SKM-1 treated with dmso at 0.1 percent for 144 hours (cell line): ENCODE measurements around the gene UAP1L1.

Source experiments
- DNase-seq: peaks from one replicate; lab custom pipeline; 2025; ENCODE audit not compliant: unreplicated experiment; lab: John Stamatoyannopoulos, UW

Gene UAP1L1

DNA sequence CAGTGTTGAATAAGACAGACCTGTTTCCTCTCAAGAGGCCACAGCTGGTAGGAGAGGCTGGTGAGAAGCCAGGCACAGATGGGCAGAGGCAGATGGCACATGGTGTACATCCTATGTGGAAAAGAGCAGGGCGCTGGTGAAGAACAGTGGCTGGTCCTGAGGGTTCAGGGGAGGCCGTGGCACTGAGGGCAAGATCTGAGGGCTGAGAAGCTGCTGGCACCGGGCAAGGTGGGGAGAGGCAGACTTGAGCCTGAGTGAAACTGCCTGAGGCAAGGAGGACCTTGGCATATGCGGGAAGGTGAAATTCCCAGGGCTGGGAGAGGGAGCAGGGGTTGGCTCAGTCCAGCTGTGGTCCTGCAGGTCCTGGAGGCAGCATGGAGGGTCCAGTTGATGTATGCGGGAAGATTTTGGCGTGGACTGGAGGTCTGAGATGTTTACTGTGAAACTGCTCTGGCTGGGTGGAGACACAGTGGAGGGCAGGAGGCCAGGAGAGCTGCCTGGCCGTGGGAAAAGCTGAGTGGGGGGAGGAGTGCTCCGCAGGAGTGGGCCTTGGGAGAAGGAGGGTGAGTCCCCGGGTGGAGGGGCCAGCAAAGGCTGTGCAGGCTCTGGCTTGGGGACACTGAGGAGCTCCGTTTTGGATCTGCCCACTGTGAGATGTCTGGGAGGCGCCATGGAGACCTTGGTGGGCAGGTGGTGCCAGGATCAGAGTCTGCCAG, 12.1 kb downstream of the UAP1L1 start:
- no peak for DNase-seq

DNA sequence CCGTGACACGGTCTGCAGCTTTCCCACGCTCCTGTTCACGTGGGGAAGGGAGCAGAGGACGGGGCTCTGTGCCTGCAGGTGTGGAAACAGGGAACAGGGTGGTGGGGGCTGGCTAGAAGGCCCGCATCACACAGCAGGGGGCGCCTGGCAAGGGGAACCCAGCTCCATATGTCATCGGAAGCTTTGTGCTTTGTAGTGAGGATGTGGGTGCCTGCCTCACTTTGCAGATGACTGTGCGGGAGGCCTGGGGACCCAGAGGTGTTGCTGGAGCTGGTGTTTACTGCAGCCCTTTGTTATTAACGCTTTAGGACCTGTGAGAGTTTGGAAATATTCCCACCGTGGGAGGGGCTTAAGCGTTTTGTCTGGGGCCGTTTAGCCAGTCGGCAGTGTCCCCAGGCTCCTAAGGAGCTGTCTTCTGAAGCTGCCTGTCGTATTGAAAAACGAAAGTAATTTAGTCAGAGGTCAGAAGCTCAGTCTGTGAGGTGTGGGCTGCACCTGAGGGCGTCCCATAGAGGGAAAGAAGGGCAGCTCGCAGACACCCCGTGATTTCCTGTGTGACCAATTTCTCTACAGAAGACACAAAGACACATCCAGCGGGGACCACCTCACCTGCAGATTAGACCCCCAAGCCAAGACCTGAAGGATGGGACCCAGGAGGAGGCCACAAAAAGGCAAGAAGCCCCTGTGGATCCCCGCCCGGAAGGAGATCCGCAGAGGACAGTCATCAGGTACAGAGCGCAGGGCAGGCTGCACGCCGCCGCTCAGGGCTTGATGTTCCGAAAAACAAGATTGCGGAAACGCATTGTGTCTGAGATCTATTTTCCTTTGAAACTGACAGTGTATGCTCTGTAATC, 18.6 kb downstream of the UAP1L1 start:
- no peak for DNase-seq

DNA sequence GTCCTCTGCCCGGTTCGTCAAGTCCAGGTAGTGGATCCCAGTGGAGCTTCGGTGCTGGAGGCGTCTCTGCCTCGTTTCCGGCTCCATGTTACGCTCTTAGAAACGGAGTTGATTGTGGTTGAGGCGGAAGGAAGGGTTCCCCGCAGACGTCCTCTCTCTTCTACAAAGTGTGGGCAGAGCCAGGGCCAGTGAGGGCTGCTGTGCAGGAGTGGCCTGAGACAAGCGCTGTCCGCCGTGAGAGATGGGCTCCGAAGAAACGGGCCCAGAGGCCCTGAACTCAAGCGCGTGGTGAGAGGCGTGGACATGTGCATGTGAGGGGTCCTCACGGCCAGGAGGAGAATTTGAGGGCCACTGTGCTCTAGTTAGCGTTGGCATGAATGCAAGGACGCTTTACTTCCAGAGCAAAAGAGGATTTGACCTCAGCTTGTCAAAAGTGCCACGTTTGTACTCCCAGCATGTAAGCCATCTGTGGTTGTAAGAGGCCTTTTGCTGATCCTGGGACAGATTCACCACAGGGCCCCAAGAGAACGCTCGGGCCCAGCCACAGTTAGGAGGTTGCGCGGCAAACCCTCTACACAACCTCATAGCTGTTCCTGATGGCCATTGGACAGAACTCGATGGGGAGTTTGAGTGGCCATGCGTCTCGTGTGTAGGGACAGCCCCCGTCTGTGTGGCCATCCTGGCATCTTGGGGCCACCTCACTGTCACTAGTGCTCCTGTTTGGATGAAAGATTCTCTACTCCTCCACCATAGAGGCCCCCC, 19.6 kb downstream of the UAP1L1 start:
- no peak for DNase-seq

DNA sequence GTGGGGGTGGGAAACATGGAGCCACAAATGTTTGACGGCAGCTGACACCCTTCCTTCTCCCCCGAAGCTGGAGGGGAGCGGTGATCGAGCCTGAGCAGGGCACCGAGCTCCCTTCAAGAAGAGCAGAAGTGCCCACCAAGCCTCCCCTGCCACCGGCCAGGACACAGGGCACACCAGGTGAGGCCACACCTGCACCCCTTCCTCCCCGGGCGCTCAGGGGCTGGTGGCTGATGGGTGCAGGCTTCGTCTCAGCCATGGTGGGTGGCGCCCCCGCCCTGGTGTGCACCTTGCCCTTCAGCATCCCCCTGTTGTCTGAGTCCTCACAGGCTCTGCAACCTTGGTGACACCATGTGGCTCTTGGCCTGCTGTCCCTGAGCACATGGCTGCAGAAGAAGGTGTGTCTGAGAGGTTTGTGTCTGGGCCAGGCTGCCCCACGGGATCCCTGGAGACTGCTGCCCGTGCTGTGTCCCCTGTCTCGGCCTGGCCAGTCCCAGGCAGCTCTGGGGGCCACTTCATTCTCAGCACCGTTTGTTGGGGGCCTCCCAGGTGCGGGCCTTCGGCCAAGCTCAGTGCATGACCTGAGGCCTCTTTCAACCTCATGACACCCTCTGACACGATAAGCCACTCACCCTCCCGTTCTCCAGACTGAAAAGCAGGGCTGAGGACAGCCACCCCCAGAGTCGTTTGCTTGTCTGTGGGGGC, 20.6 kb downstream of the UAP1L1 start:
- no peak for DNase-seq

DNA sequence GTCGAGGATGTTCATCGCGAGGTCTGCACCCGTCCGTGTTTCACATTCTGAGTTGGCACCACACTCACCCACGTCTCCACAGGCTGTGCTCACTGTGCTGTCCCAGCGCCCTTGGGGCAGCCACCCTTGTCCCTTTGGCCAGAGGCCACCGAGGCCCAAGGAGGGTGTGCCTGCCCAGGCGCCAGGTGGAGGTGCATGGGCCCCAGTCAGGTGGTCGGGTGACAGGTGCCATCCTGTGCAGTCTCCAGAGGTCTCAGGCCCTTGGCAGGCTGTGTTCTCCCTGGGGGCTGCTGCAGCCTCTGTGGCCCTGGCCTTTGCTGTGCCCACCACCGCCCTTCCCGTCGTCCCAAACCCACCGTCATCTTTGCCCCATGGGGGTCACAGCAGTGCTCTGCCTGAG, 21.9 kb downstream of the UAP1L1 start:
- no peak for DNase-seq

DNA sequence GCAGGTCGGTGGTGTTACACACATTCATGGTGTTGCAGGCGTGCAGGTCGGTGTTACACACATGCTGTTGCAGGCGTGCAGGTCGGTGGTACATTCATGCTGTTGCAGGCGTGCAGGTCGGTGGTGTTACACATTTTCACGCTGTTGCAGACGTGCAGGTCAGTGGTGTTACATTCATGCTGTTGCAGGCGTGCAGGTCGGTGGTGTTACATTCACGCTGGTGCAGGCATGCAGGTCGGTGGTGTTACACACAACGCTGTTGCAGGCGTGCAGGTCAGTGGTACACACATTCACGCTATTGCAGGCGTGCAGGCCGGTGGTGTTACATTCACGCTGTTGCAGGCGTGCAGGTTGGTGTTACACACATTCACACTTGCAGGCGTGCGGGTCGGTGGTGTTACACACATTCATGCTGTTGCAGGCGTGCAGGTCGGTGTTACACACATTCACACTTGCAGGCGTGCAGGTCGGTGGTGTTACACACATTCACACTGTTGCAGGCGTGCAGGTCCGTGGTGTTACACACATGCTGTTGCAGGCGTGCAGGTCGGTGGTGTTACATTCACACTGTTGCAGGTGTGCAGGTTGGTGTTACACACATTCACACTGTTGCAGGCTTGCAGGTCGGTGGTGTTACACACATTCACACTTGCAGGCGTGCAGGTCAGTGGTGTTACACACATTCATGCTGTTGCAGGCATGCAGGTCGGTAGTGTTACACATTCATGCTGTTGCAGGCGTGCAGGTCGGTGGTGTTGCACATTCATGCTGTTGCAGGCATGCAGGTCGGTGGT, 26.1 kb downstream of the UAP1L1 start:
- DNase-seq: no peak

DNA sequence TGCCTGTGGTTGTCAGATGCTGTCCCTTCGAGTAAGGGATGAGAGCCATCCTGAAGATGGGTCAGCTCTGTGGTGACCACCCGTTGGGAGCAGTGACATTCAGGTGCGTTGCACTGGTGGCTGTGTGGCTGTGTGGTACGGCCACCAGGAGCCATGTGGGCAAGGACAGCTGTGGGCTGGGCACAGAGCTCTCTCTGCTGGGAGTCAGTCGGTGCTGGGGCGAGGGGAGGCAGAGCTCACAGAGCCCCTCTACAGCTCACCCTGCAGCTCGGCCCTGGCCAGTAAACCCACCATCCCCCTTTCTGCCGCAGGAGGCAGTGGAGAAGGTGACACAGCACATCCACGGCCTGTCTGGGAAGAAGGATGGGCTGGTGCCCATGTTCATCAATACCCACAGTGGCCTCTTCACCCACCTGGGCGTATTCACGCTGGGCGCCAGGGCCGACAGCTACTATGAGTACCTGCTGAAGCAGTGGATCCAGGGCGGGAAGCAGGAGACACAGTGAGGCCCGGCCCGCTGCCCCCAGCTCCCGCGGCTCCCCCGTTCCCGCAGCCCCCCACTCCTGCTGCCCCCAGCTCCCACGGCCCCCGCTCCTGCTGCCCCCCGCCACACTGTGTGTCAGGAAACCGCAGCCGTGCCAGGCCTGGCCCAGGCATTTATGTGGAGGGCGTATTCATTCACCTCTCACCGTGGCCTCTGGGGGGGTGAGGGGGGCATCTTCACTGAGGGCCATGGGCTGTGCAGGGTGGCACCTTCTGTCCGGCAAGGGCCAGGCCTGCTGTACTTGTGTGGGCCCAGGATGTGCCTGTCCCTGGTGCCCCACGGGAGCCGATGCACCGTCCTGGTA, 28.7 kb downstream of the UAP1L1 start:
- DNase-seq: no peak

DNA sequence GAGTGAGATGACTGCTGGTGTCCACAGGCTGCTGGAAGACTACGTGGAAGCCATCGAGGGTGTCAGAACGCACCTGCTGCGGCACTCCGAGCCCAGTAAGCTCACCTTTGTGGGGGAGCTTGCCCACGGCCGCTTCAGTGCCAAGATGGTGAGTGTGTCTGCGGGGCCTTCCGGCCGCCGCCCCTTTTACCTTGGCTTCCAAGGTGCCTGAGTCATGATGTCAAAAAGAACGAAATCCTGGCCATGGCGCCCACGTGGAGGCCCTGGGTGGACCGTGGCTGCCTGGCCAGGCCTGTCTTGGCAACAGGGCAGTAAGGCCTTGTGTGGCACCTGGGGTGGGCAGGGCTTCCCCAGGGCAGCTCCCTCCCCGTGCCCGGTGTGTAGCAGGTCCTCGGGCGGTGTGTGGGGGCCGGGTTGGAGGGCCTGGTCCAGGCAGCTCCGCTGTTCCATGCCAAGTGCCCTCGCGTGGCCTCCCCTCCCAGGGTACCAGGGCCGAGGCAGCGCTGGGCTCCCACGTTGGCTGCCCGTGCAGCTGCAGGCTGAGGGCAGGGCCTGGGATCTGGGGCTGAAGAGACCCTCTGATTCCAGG, 29.4 kb downstream of the UAP1L1 start:
- DNase-seq: no peak

DNA sequence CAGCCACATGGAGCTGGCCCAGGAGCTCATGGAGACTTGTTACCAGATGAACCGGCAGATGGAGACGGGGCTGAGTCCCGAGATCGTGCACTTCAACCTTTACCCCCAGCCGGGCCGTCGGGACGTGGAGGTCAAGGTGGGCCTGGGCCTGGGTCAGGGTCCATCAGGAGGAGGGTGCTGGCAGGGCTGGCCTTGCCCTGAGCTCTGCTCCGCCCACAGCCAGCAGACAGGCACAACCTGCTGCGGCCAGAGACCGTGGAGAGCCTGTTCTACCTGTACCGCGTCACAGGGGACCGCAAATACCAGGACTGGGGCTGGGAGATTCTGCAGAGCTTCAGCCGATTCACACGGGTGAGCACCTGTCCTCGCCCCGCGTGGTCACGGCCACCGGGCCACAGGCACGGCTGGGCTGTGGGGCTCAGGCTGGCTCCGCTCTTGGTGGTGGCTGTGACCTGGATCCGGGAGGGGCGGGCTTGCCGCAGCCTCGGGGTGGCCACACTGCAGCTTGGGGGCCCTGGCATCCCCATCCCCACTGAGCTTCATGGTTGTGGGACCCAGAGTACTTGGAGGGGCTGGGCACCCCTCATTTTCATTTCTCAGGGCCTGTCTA, 30.1 kb downstream of the UAP1L1 start:
- DNase-seq: no peak

DNA sequence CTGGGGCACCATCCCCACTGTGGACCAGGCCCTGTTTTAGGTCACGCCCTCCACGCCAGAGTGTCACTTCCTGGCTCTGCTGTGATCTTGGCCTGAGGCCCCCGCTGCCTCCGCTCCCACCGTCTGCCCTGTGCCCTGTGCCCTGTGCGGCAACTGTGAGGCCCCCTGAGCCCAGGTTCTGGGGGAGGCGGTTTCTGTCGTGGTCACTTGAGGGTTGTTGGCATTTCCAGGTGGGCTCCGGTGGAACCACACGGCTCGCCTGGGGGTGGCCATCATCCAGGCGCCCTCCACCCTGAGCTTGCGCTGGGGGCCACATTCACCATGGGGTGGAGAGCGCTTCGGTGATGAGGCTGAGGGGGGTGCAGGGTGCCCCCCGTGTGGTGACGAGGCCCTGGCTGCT, 30.7 kb downstream of the UAP1L1 start:
- DNase-seq: no peak

DNA sequence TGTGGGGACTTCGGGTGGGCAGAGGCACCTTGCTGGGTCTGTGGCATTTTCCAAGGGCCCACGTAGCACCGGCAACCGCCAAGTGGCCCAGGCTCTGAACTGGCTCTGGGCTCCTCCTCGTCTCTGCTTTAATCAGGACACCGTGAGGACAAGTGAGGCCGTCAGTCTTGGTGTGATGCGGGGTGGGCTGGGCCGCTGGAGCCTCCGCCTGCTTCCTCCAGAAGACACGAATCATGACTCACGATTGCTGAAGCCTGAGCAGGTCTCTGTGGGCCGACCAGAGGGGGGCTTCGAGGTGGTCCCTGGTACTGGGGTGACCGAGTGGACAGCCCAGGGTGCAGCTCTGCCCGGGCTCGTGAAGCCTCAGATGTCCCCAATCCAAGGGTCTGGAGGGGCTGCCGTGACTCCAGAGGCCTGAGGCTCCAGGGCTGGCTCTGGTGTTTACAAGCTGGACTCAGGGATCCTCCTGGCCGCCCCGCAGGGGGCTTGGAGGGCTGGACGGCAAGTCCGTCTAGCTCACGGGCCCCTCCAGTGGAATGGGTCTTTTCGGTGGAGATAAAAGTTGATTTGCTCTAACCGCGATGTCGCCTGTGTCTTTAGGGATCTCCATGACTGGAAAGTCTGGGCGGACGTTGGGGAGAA, 31.4 kb downstream of the UAP1L1 start:
- DNase-seq: no peak

DNA sequence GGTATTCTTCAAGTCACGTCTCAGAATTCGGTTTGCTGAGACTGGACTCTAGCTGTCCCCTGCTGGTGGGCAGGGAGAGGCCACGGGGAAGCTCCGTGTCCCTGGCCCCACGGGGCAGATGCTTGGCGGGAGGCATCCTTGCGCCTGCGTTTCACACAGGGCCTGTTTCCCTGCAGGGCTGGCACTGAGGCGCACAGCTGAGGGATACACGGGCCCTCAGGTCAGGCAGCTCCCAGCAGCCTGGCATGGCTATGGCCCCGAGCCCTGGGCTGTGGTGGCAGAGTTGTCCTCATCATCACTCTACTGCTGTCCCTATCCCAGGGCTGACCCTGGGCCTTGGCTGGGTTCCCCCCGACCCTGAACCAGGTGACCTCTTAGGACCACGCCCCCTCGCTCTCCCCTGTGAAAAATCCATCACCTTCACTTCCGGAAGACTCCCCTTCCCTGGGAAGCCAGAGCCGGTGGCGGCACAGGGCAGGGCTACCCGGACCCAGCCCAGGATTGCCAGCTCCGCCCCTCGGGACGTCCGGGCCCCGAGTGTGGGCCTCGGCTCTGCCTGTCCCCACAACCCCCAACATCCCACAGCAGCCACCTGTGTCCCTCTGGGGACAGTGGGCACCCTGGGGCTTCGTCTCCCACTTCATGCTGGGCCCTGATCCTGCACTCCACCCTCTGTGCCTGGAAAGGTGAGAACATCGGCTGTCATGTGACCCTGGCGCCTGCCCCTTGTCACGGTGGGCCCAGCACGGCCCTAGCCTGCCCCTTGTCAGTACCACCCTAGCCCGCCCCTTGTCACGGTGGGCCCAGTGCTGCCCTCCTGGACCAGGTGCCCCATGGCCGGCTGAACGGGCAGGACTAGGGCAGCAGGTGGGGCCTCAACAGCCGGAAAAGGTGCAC, 32.2 kb downstream of the UAP1L1 start:
- no peak for DNase-seq

DNA sequence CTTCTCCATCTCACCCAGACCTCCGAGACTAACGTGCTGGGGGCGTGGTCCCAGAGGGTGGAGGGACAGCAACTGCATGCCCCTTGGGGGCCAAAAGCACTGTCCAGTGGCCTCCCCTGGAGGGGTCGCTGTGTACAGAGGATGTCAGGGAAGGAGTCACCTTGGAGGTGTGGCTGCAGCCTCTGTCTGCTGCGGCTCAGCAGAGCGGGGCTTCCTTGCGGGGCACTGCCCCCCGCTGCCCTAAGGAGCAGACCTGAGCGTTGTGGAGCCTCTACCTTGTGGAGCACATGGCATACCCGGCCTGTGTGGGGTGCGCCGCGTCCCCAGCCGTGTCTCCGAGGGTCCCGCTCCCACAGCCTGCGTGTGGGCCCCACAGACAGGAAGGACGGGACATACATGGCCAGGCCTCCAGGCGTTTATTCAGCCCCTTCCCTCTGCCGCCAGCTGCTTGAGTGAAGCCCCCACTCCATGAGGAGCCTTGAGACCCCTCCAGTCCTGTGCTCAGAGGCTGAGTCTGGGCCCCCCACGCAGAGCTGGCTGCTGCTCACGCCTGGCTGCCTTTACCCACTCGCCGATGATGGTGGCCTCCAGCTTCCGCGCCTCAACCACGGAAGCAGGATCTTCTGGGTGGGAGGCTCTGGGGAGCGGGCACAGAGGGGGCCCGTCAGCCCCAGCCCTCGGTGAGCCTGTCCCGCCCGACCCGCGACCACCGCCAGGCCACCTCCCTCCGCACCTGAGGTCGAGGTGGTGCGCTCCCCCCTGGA, 33.0 kb downstream of the UAP1L1 start:
- no peak for DNase-seq

DNA sequence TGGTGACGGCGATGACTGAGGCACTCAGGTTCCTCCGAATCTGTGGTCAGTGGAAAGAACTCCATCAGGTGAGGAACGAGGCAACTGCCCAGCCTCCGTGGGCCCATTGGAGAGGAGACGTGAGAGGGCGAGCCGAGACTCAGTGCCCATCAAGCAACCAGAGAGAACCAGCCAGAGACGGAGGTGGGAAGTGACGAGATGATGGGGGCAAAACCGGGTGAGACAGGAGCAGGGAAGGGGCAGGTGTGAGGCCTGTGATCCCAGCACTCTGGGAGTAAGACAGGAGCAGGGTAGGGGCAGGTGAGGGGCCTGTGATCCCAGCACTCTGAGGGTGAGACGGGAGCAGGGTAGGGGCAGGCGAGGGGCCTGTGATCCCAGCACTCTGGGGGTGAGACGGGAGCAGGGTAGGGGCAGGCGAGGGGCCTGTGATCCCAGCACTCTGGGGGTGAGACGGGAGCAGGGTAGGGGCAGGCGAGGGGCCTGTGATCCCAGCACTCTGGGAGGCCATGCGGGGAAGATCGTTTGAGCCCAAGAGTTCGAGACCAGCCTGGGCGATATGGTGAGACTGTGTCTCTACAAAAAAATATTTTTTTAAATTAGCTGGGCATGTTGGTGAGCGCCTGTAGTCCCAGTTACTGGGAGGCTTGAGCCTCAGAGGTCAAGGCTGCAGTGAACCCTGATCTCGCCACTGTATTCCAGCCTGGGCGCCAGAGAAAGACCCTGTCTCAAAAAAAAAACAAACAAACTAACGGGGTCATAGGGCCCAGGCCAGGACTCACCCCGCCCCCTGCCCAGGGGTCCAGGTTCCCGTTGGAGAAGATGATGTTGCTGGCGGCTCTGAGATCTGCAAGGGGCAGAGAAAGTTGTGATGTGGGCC, 33.8 kb downstream of the UAP1L1 start:
- no peak for DNase-seq

DNA sequence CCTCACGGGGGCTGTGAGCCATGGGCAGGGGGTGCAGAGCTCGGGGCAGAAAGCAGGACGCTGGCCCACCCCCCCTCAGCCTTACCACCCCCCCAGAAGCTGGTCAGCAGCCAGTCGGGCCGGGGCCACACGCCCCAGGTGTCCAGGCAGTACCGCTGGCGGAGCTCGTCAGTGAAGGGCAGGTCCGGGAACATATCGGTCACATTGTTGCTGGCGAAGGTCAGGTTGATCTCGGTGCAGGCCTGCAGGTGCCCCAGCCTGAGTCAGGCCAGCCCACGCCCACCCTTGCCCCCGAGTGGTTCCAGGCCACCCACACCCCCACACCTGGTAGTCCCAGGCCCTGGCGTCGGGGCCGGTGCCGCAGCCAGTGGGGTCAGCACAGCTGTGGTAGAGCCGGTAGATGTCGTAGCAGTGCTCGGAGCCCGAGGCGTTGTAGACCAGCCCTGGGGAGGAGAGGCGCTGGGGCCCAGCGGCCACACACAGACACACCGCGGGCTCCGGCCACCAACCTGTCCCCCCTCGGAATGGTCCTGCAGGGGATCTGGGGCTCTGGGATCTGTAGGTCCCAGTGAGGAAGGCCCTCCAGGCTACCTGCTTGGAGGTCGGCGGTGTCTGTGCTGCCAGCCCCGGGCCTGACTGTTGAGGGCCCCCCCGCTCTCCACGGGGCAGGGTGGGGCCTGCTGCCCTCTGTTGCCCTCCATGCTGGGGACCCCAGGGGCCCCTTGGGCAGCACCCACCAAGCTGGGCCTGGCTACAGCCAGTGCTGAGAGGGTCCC, 34.7 kb downstream of the UAP1L1 start:
- no peak for DNase-seq
